ENCODE measurements around the gene IGLON5.

- no peak for TF ChIP-seq CTCF (conservative IDR thresholded peaks at IDR 0.05; ENCODE audit: low read length)
- no peak for TF ChIP-seq EZH2phosphoT487 (IDR thresholded peaks at IDR 0.05; ENCODE audit: borderline replicate concordance)
Measured at GRCh38 chr19:51329411-51329810, 18.0 kb downstream of the IGLON5 start.

Data from Loucy (cell line).